Measurements from ENCODE around the gene UGT1A5.

Gene UGT1A5

GRCh38 chr2:233769260-233769659 is 56.6 kb downstream of the UGT1A5 start:
- Histone ChIP-seq H3K9ac (ENCODE audit: low read depth, low read length) (no peak overlapping the region), H3K27me3 (ENCODE audit: insufficient read depth, low read length) (no peaks in the 10 kb centered on the region), H3K27ac (ENCODE audit: low read length) (no peak overlapping the region), H3K36me3 (ENCODE audit: insufficient read depth, low read depth, low read length) (no peaks in the 10 kb centered on the region), H3K9me3 (ENCODE audit: insufficient read depth, low read depth, low read length) (no peaks in the 10 kb centered on the region), H3K4me1 (ENCODE audit: insufficient read depth, low read length) (no peaks in the 10 kb centered on the region; the same call in 1 of the 2 replicates), H3K4me3 (ENCODE audit: low read length) (no peak overlapping the region)

GRCh38 chr2:233772153-233772552 is 59.4 kb downstream of the UGT1A5 start:
- Histone ChIP-seq H3K9ac (ENCODE audit: low read depth, low read length) (no peak overlapping the region), H3K9me3 (ENCODE audit: insufficient read depth, low read depth, low read length) (peaks cover 4% of the 10 kb centered on the region; the same call in 1 of the 2 replicates), H3K4me3 (ENCODE audit: low read length) (no peak overlapping the region), H3K27ac (ENCODE audit: low read length) (no peak overlapping the region), H3K27me3 (ENCODE audit: insufficient read depth, low read length) (no peaks in the 10 kb centered on the region), H3K4me1 (ENCODE audit: insufficient read depth, low read length) (no peaks in the 10 kb centered on the region; the same call in 1 of the 2 replicates), H3K36me3 (ENCODE audit: insufficient read depth, low read depth, low read length) (no peaks in the 10 kb centered on the region)

- no peaks in the 10 kb centered on the region for H3K36me3 ChIP-seq (ENCODE audit: insufficient read depth, low read depth, low read length)
- H3K27ac ChIP-seq (ENCODE audit: low read length), result no peak overlapping the region
- no peak overlapping the region for H3K9ac ChIP-seq (ENCODE audit: low read depth, low read length)
- H3K9me3 ChIP-seq (ENCODE audit: insufficient read depth, low read depth, low read length), result peaks cover 5% of the 10 kb centered on the region; the same call in 1 of the 2 replicates
- H3K4me1 ChIP-seq (ENCODE audit: insufficient read depth, low read length), result no peaks in the 10 kb centered on the region; the same call in 1 of the 2 replicates
- no peaks in the 10 kb centered on the region for H3K27me3 ChIP-seq (ENCODE audit: insufficient read depth, low read length)
- no peak overlapping the region for H3K4me3 ChIP-seq (ENCODE audit: low read length)
These were observed 59.9 kb downstream of the UGT1A5 start for GRCh38 chr2:233772583-233772982.

- Histone ChIP-seq H3K27me3 (ENCODE audit: insufficient read depth, low read length) (no peaks in the 10 kb centered on the region), H3K9ac (ENCODE audit: low read depth, low read length) (no peak overlapping the region), H3K9me3 (ENCODE audit: insufficient read depth, low read depth, low read length) (peaks cover 5% of the 10 kb centered on the region; the same call in 1 of the 2 replicates), H3K27ac (ENCODE audit: low read length) (no peak overlapping the region), H3K36me3 (ENCODE audit: insufficient read depth, low read depth, low read length) (no peaks in the 10 kb centered on the region), H3K4me1 (ENCODE audit: insufficient read depth, low read length) (no peaks in the 10 kb centered on the region), H3K4me3 (ENCODE audit: low read length) (no peak overlapping the region)
These were observed 61.1 kb downstream of the UGT1A5 start for GRCh38 chr2:233773854-233774253.

DNA sequence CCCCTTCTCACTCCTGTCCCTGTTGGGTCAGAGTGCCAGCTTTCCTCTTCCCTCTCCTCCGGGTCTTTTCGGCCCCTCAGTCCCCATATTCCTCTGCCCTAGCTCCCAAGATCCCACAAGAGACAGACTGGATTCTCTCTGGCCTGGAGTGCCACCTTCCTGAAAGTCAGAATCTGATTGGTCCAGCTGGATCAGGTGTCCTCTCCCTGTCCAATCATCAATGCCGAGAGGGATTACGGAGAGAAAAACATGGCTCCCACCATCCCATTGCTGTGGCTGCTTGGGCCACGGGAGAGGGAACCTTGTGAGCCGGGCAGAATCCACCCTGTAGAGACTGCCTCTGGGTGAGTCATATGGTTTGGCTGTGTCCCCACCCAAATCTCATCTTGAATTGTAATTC is 62.7 kb downstream of the UGT1A5 start:
- Histone ChIP-seq H3K27ac (ENCODE audit: low read length) (no peak overlapping the region), H3K36me3 (ENCODE audit: insufficient read depth, low read depth, low read length) (no peaks in the 10 kb centered on the region), H3K9ac (ENCODE audit: low read depth, low read length) (no peak overlapping the region), H3K4me1 (ENCODE audit: insufficient read depth, low read length) (no peaks in the 10 kb centered on the region), H3K4me3 (ENCODE audit: low read length) (no peak overlapping the region), H3K27me3 (ENCODE audit: insufficient read depth, low read length) (no peaks in the 10 kb centered on the region), H3K9me3 (ENCODE audit: insufficient read depth, low read depth, low read length) (peaks cover 5% of the 10 kb centered on the region; the same call in 1 of the 2 replicates)

GRCh38 chr2:233778030-233778429 is 65.3 kb downstream of the UGT1A5 start, which contains the start of gene MROH2A:
MROH2A (plus strand) TSS chr2:233778330; CDS start chr2:233779359, 1,029 bp downstream.
- Histone ChIP-seq H3K4me1 (ENCODE audit: insufficient read depth, low read length) (no peaks in the 10 kb centered on the region), H3K9me3 (ENCODE audit: insufficient read depth, low read depth, low read length) (peaks cover 5% of the 10 kb centered on the region; the same call in 1 of the 2 replicates), H3K4me3 (ENCODE audit: low read length) (no peak within 1 kb of the TSS), H3K36me3 (ENCODE audit: insufficient read depth, low read depth, low read length) (no peaks in the 10 kb centered on the region), H3K27ac (ENCODE audit: low read length) (no peak within 1 kb of the TSS), H3K27me3 (ENCODE audit: insufficient read depth, low read length) (no peaks in the 10 kb centered on the region), H3K9ac (ENCODE audit: low read depth, low read length) (no peak within 1 kb of the TSS)

DNA sequence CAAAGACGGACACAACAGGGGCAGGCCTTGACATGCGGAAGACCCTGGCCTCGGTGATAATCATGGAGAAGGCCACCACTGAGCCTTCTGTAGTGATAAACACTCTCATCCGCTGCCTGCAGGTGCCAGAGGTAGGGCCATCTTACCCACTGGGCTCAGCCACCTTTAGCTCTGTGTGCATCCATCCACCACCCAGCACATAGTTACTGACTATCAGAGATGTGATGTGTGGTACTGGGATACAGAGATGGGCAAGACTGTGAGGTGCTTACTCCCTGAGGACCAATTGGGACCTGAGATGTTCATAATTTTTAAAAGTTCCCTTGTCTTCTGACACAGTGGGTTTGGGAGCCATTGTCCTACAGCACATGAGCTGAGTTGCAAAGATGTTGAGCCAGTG is 67.0 kb downstream of the UGT1A5 start:
- H3K27me3 ChIP-seq (ENCODE audit: insufficient read depth, low read length), result no peaks in the 10 kb centered on the region
- H3K9ac ChIP-seq (ENCODE audit: low read depth, low read length), result no peak overlapping the region
- no peak overlapping the region for H3K27ac ChIP-seq (ENCODE audit: low read length)
- no peak overlapping the region for H3K4me3 ChIP-seq (ENCODE audit: low read length)
- H3K4me1 ChIP-seq (ENCODE audit: insufficient read depth, low read length), result no peaks in the 10 kb centered on the region
- peaks cover 5% of the 10 kb centered on the region; the same call in 1 of the 2 replicates for H3K9me3 ChIP-seq (ENCODE audit: insufficient read depth, low read depth, low read length)
- no peaks in the 10 kb centered on the region for H3K36me3 ChIP-seq (ENCODE audit: insufficient read depth, low read depth, low read length)

DNA sequence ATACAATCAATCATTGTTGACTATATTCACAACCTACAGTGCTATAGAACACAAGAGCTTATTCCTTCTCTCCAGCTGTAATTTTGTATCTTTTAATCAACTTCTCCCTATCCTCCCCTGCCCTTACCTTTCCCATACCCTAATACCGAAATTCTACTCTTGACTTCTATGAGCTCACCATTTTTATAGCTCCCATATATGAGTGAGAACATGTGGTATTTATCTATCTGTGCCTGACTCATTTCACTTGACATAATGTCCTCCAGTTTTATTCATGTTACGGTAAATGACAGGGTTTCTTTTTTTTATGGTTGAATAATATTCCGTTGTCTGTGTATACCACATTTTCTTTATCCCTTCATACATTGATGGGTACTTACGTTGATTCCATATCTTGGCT is 68.1 kb downstream of the UGT1A5 start:
- Histone ChIP-seq H3K4me3 (ENCODE audit: low read length) (no peak overlapping the region), H3K9ac (ENCODE audit: low read depth, low read length) (no peak overlapping the region), H3K36me3 (ENCODE audit: insufficient read depth, low read depth, low read length) (no peaks in the 10 kb centered on the region)

GRCh38 chr2:233789554-233789953 is 76.8 kb downstream of the UGT1A5 start:
- no peak overlapping the region for H3K4me3 ChIP-seq (ENCODE audit: low read length)

More for the DNA sequence above, 68.1 kb downstream of the UGT1A5 start:
- Histone ChIP-seq H3K27ac (ENCODE audit: low read length) (no peak overlapping the region), H3K4me1 (ENCODE audit: insufficient read depth, low read length) (no peaks in the 10 kb centered on the region), H3K27me3 (ENCODE audit: insufficient read depth, low read length) (no peaks in the 10 kb centered on the region), H3K9me3 (ENCODE audit: insufficient read depth, low read depth, low read length) (peaks cover 5% of the 10 kb centered on the region; the same call in 1 of the 2 replicates)

DNA sequence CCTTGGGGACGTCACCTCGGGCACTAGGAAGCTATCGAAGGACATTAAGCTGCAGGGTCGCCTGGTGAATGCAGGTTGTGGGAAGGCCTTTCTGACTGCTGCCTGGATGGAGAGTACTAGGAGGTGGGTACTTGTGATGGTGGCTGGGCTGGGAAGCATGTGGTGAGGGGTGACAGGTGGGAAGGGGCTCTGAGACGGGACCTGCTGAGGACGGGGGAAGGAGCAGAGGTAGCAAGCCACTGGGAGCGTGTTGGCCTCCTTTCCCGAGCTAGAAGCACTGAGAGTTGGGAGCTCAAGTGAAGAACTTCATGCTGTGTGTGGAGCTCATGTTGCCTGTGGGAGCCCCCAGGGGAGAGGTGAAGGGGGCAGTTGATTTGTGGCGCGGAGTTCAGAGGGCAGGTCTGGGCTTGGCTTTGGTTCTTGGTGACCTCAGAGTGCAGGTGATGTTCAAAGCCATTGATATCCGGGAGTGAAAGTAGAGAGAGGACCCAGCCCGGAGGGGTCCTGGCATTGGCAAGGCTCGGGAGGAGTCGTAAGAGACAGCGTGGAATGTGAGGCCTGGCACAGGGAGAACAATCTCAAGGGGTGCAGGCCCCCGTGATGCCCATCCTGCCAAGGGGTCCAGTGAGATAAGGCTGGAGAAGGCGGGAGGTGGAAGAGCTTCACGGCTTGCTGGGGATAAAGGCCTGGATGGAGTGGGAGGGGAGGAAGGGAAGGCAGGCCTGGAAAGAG is 78.6 kb downstream of the UGT1A5 start:
- Histone ChIP-seq H3K4me1 (ENCODE audit: insufficient read depth, low read length) (no peaks in the 10 kb centered on the region), H3K9ac (ENCODE audit: low read depth, low read length) (no peak overlapping the region), H3K27ac (ENCODE audit: low read length) (no peak overlapping the region), H3K36me3 (ENCODE audit: insufficient read depth, low read depth, low read length) (no peaks in the 10 kb centered on the region), H3K9me3 (ENCODE audit: insufficient read depth, low read depth, low read length) (no peaks in the 10 kb centered on the region), H3K4me3 (ENCODE audit: low read length) (no peak overlapping the region), H3K27me3 (ENCODE audit: insufficient read depth, low read length) (no peaks in the 10 kb centered on the region)

More at GRCh38 chr2:233789554-233789953, 76.8 kb downstream of the UGT1A5 start:
- Histone ChIP-seq H3K9me3 (ENCODE audit: insufficient read depth, low read depth, low read length) (no peaks in the 10 kb centered on the region), H3K36me3 (ENCODE audit: insufficient read depth, low read depth, low read length) (no peaks in the 10 kb centered on the region), H3K4me1 (ENCODE audit: insufficient read depth, low read length) (no peaks in the 10 kb centered on the region), H3K27me3 (ENCODE audit: insufficient read depth, low read length) (no peaks in the 10 kb centered on the region), H3K9ac (ENCODE audit: low read depth, low read length) (no peak overlapping the region), H3K27ac (ENCODE audit: low read length) (no peak overlapping the region)

DNA sequence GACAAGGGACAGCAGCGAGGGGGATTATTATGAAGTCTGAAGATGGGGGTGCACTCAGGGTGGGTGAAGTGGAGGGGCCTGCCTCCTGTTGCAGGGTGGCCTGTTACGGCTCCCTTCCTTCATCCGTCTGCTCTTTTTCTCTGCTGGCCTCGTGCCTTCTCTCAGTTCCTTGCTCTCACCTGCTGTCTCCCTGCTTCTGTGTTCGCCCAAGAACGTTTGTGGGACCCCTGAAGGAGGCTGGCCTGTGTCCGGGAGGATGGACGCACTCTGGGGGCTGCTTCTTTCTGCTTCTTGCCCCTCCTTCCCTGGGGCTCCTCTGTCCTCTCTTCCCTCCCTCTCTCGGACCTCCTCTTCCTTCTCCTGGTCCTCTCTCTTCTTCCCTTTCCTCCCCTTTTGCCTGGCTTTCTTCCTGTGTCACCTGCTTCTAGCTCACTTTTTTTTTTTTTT is 79.2 kb downstream of the UGT1A5 start:
- Histone ChIP-seq H3K4me1 (ENCODE audit: insufficient read depth, low read length) (no peaks in the 10 kb centered on the region), H3K9ac (ENCODE audit: low read depth, low read length) (no peak overlapping the region), H3K36me3 (ENCODE audit: insufficient read depth, low read depth, low read length) (no peaks in the 10 kb centered on the region), H3K27ac (ENCODE audit: low read length) (no peak overlapping the region), H3K4me3 (ENCODE audit: low read length) (no peak overlapping the region), H3K27me3 (ENCODE audit: insufficient read depth, low read length) (no peaks in the 10 kb centered on the region), H3K9me3 (ENCODE audit: insufficient read depth, low read depth, low read length) (no peaks in the 10 kb centered on the region)

- Histone ChIP-seq H3K4me3 (ENCODE audit: low read length) (no peak overlapping the region), H3K27ac (ENCODE audit: low read length) (no peak overlapping the region), H3K4me1 (ENCODE audit: insufficient read depth, low read length) (no peaks in the 10 kb centered on the region), H3K36me3 (ENCODE audit: insufficient read depth, low read depth, low read length) (no peaks in the 10 kb centered on the region), H3K9ac (ENCODE audit: low read depth, low read length) (no peak overlapping the region), H3K9me3 (ENCODE audit: insufficient read depth, low read depth, low read length) (no peaks in the 10 kb centered on the region), H3K27me3 (ENCODE audit: insufficient read depth, low read length) (no peaks in the 10 kb centered on the region)
These were observed 80.0 kb downstream of the UGT1A5 start for GRCh38 chr2:233792720-233793119.
